GM03348 (cell line): ENCODE results near the gene NUTM2G.
"Not testable (repeated sequence)": the region's sequence is repeated elsewhere in the genome, so short reads cannot be mapped to it uniquely, and the experiment has no call there.

ENCODE experiments used
- DNase-seq: peaks from one replicate; pipeline ENCODE4 v3.0.0; 2012; ENCODE audit warnings: low spot score

The NUTM2G gene

GRCh38 chr9:96942181-96942580, 13.5 kb downstream of the NUTM2G start:
- not testable (repeated sequence) for DNase-seq

GRCh38 chr9:96949346-96949745, 20.7 kb downstream of the NUTM2G start:
- DNase-seq = not testable (repeated sequence)

- not testable (repeated sequence) for DNase-seq
Observed at GRCh38 chr9:96950539-96950938, 21.9 kb downstream of the NUTM2G start.

GRCh38 chr9:96967591-96967990, 38.9 kb downstream of the NUTM2G start:
- not testable (repeated sequence) for DNase-seq

GRCh38 chr9:96972552-96972951, 43.9 kb downstream of the NUTM2G start:
- not testable (repeated sequence) for DNase-seq

GRCh38 chr9:96974037-96974436, 45.4 kb downstream of the NUTM2G start:
- DNase-seq = not testable (repeated sequence)

- DNase-seq = not testable (repeated sequence)
Observed at GRCh38 chr9:96983496-96984122, 55.0 kb downstream of the NUTM2G start.

GRCh38 chr9:96984139-96984538, 55.5 kb downstream of the NUTM2G start:
- not testable (repeated sequence) for DNase-seq

- not testable (repeated sequence) for DNase-seq
Observed at GRCh38 chr9:96984887-96985286, 56.2 kb downstream of the NUTM2G start.
